HuH-7.5 (cell line): ENCODE data around the gene OR5K3.
"Not testable (repeated sequence)": the region's sequence is repeated elsewhere in the genome, so short reads cannot be mapped to it uniquely, and the experiment has no call there.

Source experiments
- DNase-seq: peaks from one replicate; pipeline ENCODE4 v3.0.0; 2011; ENCODE audit warnings: low spot score

Gene OR5K3

GRCh38 chr3:98390366-98390765, at the start of gene OR5K3:
TSS of gene OR5K3 (plus strand) at chr3:98390666. CDS start at chr3:98390666, 0 bp downstream.
- DNase-seq = no peak

- no peak for DNase-seq
Observed at GRCh38 chr3:98341758-98342157, 48.7 kb upstream of the OR5K3 start.

- peak; percentile 12 for DNase-seq
Observed at GRCh38 chr3:98343647-98344507, 46.6 kb upstream of the OR5K3 start.

GRCh38 chr3:98350082-98350481, 40.4 kb upstream of the OR5K3 start:
- DNase-seq = no peak

GRCh38 chr3:98353554-98353953, 36.9 kb upstream of the OR5K3 start, which contains the start of gene OR5K4:
TSS of gene OR5K4 (plus strand) at chr3:98353854. CDS start at chr3:98353854, 0 bp downstream.
- DNase-seq = no peak

GRCh38 chr3:98359250-98359649, 31.2 kb upstream of the OR5K3 start:
- DNase-seq = no peak

GRCh38 chr3:98359993-98360675, 30.3 kb upstream of the OR5K3 start:
- DNase-seq = no peak

- DNase-seq = no peak
Observed at GRCh38 chr3:98360681-98361080, 29.8 kb upstream of the OR5K3 start.

- DNase-seq = no peak
Observed at GRCh38 chr3:98361289-98361688, 29.2 kb upstream of the OR5K3 start.

- no peak for DNase-seq
Observed at GRCh38 chr3:98367464-98368246, 22.8 kb upstream of the OR5K3 start.

- no peak for DNase-seq
Observed at GRCh38 chr3:98371186-98371585, 19.3 kb upstream of the OR5K3 start.

- no peak for DNase-seq
Observed at GRCh38 chr3:98371853-98372252, 18.6 kb upstream of the OR5K3 start.

GRCh38 chr3:98372445-98372844, 18.0 kb upstream of the OR5K3 start:
- DNase-seq = no peak

GRCh38 chr3:98376631-98377030, 13.8 kb upstream of the OR5K3 start:
- no peak for DNase-seq

- DNase-seq = no peak
Observed at GRCh38 chr3:98388147-98388546, 2.3 kb upstream of the OR5K3 start.

GRCh38 chr3:98395101-98395500, 4.6 kb downstream of the OR5K3 start:
- no peak for DNase-seq

GRCh38 chr3:98396482-98396881, 6.0 kb downstream of the OR5K3 start:
- DNase-seq = not testable (repeated sequence)

GRCh38 chr3:98398513-98398912, 8.0 kb downstream of the OR5K3 start:
- no peak for DNase-seq

GRCh38 chr3:98402507-98402906, 12.0 kb downstream of the OR5K3 start:
- no peak for DNase-seq

GRCh38 chr3:98404010-98404409, 13.5 kb downstream of the OR5K3 start:
- no peak for DNase-seq

GRCh38 chr3:98406034-98406433, 15.6 kb downstream of the OR5K3 start:
- DNase-seq = no peak

GRCh38 chr3:98432575-98432974, 42.1 kb downstream of the OR5K3 start:
- DNase-seq = no peak

GRCh38 chr3:98433764-98434163, 43.3 kb downstream of the OR5K3 start:
- DNase-seq = no peak
